Kasumi-1 (cell line): ENCODE data around the gene NR1D2.
"Not testable (repeated sequence)": the region's sequence is repeated elsewhere in the genome, so short reads cannot be mapped to it uniquely, and the experiment has no call there.

Experiments
- DNase-seq, 2 experiments: peaks; one replicate each; lab custom pipeline; 2025; lab: John Stamatoyannopoulos, UW

Gene NR1D2

DNA sequence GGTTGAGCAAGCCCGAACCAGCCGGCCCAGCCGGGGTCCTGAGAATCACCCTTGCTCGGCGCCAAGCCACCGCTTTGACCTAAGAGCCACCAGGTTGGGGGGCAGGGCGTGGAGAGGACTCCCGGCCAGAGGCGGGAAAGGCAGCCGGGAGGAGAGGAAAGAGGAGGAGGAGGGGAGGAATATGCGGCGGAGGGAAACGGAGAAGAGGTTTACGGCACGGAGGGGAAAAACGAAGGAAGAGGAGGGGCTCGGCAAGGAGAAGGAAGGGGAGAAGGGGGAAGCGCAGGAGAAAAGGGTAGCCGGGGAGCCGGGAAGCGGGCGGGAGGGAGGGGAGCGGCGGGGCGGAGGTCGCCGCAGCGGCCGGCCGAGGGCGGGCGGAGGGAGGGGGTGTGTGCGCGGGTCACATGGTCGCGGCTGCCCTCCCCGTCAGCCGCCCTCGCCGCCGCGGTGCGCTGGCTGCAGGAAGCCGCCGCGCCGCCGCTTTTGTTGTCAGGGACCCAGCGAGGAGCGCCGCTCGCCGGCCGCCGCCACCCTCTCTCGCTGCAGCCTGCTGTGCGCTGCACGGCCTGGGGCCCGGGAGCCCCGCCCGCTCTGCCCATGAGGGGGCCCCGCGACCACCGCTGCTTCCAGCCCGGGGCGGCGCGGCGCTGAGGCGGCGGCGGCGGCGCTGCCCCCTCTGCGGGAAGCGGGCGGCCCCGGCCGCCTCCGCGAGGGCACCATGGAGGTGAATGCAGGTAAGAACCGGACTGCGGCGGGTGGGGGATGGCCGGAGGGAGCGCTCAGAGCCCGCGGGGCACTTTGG lies at the start of gene NR1D2:
NR1D2 (plus strand) TSS at position 426 of the 802 bp plus-strand sequence; CDS start at position 719, 293 bp downstream.
- peak; percentile 60 to 63 for DNase-seq

- peak in 1 of 2 experiments; percentile 27 for DNase-seq
These were observed 44.3 kb upstream of the NR1D2 start for GRCh38 chr3:23900744-23901143.

DNA sequence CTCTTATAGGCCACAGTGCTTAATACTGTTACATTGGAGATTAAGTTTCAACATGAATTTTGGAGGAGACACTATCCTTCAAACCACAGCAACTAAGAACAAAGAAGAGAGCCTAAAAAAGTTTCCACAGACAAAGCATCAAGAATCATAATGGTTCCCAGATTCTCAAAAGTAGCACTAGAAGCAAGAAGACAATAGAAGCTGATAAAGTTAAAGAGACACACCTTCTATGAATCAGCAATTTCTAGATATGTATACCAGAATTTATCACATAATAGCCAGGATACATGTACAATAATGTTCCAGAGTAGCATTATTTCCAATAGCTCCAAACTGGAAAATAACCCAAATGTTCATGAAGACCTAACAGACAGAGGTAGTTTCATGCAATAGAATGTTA lies 40.5 kb upstream of the NR1D2 start:
- DNase-seq, result no peak

DNA sequence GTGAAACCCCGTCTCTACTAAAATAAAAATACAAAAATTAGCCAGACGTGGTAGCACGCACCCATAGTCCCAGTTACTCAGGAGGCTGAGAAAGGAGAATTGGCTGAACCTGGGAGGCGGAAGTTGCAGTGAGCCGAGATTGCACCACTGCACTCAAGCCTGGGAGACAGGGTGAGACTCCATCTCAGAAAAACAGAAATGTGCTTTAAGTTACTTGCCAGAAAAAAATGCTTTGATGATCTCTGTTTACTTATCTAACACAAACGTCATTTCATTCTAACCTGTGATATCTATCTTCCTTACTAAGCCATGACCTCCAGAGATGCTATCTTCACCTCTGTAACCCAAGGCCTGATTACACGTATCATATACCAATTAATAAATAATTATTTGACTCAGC lies 35.7 kb upstream of the NR1D2 start:
- no peak for DNase-seq

DNA sequence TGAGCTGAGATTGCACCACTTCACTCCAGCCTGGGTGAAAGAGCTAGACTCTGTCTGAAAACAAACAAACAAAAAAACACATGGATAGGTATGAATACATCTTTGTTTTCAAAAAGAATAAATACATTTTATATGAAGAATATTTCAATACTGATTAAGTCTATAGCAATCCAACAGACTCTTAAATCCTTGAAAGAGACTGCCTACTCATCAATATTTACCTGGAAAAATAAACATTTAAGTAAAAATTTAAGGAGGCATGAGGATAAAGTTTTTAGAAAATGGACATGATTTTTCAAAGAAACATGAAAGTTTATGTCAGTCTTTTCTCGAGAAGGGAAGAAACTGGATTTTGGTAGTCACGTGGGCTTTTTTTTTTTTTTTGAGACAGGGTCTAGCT lies 33.7 kb upstream of the NR1D2 start:
- DNase-seq, result no peak

GRCh38 chr3:23912335-23912734 lies 32.8 kb upstream of the NR1D2 start:
- DNase-seq, result not testable (repeated sequence)

- no peak for DNase-seq
These were observed 31.9 kb upstream of the NR1D2 start for GRCh38 chr3:23913182-23913581.

DNA sequence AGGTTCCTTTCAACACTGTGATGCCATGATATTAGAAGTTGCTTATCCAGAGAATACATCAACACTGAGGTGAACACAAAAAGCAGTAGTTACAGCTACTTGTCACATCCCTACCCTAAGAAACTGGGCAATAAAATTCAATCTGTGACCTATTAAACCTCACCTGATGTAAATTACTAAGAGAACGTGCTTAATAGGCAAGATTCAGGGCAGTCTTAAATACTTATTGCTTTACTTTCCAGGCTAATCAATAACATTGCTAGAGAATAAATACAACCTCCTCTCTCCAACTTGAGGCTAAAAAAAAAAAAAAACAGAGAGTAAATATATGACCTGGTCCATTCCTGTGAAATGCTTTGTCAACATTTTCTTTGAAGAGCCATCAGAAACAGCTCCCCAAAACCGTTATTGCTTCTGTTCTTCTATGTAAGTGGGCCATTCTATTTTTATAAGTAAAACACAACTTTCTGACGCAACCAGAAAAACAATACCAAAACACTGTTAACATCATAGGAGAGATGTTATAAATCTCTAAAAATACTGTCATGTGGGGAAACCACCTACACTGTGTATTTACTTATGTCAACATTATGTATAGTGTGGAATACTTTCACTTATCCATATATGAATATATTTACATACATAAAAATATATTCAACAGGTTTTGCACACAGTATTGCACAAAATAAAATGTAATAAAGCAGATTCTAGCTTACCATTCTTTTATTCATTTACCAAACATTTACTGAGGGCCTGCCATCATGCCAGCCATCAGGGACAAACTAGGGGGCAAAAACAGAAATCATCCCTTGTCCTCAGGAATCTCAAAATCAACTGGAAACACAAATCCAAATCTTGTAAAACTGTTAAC lies 31.0 kb upstream of the NR1D2 start:
- no peak for DNase-seq

DNA sequence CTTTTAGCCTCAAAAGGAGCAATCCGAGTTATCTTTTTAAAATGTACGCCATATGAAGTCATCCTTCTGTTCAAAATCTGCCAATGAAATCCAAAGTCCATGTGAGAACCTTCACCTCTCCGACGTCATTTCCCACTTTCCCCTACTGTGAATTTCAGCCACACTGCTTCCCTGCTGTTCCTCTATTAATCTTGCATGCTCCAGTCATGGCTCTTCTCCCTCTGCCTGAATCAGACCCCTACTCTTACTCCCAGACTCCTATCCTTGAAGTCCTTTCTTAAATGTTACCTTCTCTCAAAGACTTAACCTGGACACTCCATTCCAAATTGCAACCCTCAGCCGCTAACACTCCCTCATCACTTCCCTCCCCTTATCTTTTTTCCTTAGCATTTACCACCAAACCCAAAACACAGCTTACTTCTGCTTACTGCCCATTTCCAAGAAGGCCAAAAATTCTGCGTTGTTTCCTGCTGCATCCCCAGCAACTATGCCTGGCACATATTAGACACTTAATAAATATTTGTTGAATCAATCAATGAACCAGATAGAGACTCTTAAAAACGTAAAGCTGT lies 29.5 kb upstream of the NR1D2 start:
- DNase-seq, result peak; percentile 39 to 65

- peak in 1 of 2 experiments; percentile 63 for DNase-seq
These were observed 28.8 kb upstream of the NR1D2 start for GRCh38 chr3:23916152-23916885.

DNA sequence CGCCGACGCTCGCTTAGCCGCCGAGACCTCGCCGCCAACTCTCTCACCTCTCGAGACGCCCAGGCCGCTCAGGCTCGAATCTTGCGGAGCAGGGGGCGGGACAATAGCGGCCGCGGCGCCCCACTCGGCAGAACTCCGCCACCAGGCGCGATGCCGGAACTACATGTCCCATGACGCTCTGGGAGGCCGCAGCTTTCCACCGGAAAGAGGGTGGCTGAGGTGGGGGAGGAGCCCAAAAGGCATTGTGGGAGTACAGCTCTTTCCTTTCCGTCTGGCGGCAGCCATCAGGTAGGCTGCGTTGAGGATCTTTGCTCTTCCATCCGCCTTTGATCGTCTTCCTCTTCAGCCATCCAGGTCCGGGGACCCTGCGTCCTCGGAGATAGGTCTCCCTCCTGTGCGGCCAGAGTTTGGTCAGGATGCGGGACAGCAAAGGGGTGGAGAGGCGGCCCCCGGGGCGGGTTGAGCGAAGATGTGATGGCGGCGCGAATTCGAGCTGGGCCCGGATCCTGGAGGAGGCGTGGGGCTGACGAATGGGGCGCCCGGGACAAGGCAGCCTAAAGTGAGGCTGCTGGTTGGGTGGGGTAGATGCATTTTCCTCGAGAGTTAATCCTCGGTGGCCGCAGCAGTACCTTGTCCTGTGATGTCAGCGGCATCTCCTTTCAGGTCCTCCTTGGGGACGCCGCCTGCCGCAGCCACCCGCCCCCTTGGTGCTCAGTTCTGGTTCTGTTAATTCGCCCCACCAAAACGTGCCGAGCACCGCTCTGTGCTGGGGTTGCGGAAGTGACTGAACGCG lies 28.0 kb upstream of the NR1D2 start, which contains the start of the genes NKIRAS1 and RPL15:
NKIRAS1 (minus strand) TSS at position 105 of the 793 bp plus-strand sequence. CDS start 6,086 bp downstream, outside the sequence.
RPL15 (plus strand) TSS at position 247 of the 793 bp plus-strand sequence. CDS start 728 bp downstream, outside the sequence.
- peak; percentile 98 for DNase-seq

DNA sequence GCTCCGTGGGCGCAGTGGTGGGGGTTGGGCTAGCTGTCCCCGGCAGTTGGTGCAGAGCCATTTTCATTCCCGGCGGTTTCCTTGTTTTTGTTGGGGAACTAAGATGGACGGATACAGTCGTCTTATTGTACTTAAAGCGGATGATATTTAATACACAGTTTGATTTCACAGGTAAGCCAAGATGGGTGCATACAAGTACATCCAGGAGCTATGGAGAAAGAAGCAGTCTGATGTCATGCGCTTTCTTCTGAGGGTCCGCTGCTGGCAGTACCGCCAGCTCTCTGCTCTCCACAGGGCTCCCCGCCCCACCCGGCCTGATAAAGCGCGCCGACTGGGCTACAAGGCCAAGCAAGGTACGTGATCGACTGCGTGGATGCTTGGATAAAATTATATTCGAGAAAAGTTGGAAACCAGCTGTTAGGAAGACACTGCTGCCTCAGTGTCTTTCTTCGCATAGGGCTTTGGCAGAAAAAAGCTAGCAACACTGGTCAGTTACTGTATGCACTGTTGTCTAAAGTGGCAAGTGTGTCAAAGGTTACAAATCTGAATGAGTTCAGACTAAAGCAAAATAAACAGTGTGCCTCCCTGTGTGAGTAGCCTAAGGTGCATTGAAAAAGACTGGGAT lies 27.3 kb upstream of the NR1D2 start:
- peak; percentile 52 to 57 for DNase-seq

GRCh38 chr3:23918331-23918730 lies 26.8 kb upstream of the NR1D2 start:
- not testable (repeated sequence) for DNase-seq

DNA sequence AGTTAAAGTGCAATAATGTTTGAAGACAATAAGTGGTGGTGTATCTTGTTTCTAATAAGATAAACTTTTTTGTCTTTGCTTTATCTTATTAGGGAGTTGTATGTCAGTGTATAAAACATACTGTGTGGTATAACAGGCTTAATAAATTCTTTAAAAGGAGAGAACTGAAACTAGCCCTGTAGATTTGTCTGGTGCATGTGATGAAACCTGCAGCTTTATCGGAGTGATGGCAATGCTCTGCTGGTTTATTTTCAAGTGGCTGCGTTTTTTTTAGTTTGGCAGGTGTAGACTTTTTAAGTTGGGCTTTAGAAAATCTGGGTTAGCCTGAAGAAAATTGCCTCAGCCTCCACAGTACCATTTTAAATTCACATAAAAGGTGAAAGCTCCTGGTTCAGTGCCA lies 25.5 kb upstream of the NR1D2 start:
- DNase-seq, result no peak

- no peak for DNase-seq
These were observed 24.9 kb upstream of the NR1D2 start for GRCh38 chr3:23920151-23920655.

GRCh38 chr3:23921052-23921511 lies 24.0 kb upstream of the NR1D2 start:
- no peak for DNase-seq

GRCh38 chr3:23923786-23924185 lies 21.3 kb upstream of the NR1D2 start:
- no peak for DNase-seq

DNA sequence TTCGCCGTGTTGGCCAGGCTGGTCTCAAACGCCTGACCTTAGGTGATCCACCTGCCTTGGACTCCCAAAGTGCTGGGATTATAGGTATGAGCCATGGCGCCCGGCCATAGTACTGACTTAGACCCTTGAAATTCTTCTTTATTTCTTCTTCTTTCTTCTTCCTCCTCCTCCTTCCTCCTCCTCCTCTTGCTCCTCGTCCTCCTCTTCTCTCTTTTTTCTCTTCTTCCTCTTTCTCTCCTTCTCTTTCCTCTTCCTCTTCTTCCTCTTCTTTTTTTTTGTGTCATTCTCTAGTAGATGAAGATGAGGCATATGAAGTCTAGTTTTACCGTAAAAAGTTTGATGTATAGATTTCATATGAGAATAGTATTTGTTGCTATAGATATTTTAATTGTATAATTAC lies 18.8 kb upstream of the NR1D2 start:
- no peak for DNase-seq

- no peak for DNase-seq
These were observed 18.4 kb upstream of the NR1D2 start for GRCh38 chr3:23926736-23927135.

- DNase-seq, result no peak
These were observed 16.6 kb upstream of the NR1D2 start for GRCh38 chr3:23928524-23928923.
